K562 (cell line): Measurements from ENCODE around the gene CHTF8. TPM values are rescaled to one million over a fixed set of nuclear protein-coding genes. Genes with fewer than 3 reads are reported as not detected.

Experiments used
- ATAC-seq: fragments of 200-7000 bp; cut with Tn5 transposase; 3 replicates; pipeline ENCODE4 v1.9.1; 2020; ENCODE audit warnings: moderate library complexity
- BruUV-seq: library from RNA; stranded (reverse); fragments of 400-500 nt; replicated peaks from 2 replicates; lab custom pipeline; 2021; lab: Mats Ljungman, UMichigan
- CTCF ChIA-PET: fragments of 300-600 bp; formaldehyde crosslinking; extraction: SDS; loops from one replicate; lab custom pipeline; 2021; ENCODE audit warnings: low intra/inter-chr PET ratio; lab: Yijun Ruan, JAX
- POLR2A ChIA-PET: fragments of 300-600, 350-650 bp; sonication (Branson Sonifier 250); formaldehyde crosslinking; extraction: SDS; loops from one replicate; lab custom pipeline; 2021; ENCODE audit warnings: antibody characterized with exemption, inconsistent platforms; lab: Yijun Ruan, JAX
- DNase-seq, 4 experiments: peaks; one replicate each; pipeline versions ENCODE4 v3.0.0 to v3.0.0-alpha.2; 2011 to 2018; ENCODE audit warnings: low spot score in 3 of 4, mixed read lengths in 3 of 4; ENCODE audit errors: extremely low read depth in 1 of 4
- FAIRE-seq: peaks from 2 replicates; lab custom pipeline; 2011; peaks lifted over from hg19 to GRCh38; lab: Jason Lieb, UNC
- H2AFZ ChIP-seq: 2 replicates; pipeline ENCODE4 v1.6.0; 2011; ENCODE audit warnings: low read depth, low read length, control low read depth, inconsistent platforms
- H3K27ac ChIP-seq: fragments of 200-600 bp; 3 replicates; pipeline ENCODE4 v1.8.0; 2011; ENCODE audit warnings: low read depth, mild to moderate bottlenecking, control low read depth, inconsistent platforms, low read length, moderate library complexity, mixed read lengths; ENCODE audit errors: extremely low read depth
- H3K27me3 ChIP-seq, 2 experiments: fragments of 300-600 bp in 1 of 2; 2 replicates in 1 of 2; 3 replicates in 1 of 2; pipeline versions ENCODE4 v1.6.0 to v1.8.0; 2011; ENCODE audit warnings: inconsistent platforms in 2 of 2, low read length in 2 of 2, mild to moderate bottlenecking in 1 of 2, mixed read lengths in 1 of 2, moderate library complexity in 1 of 2; ENCODE audit not compliant: control insufficient read depth in 2 of 2, insufficient read depth in 2 of 2
- H3K36me3 ChIP-seq: fragments of 300-600 bp; 3 replicates; pipeline ENCODE4 v1.8.0; 2011; ENCODE audit warnings: mild to moderate bottlenecking, low read length, inconsistent platforms; ENCODE audit not compliant: control insufficient read depth, insufficient read depth
- H3K4me1 ChIP-seq, 2 experiments: fragments of 200-600 bp in 1 of 2; replicated peaks in 1 of 2; 2 replicates in 1 of 2; 3 replicates in 1 of 2; pipeline versions ENCODE4 v1.5.1 to v1.8.0; 2011; ENCODE audit warnings: inconsistent platforms in 2 of 2, low read length in 2 of 2, mild to moderate bottlenecking in 1 of 2, mixed read lengths in 1 of 2, moderate library complexity in 1 of 2; ENCODE audit not compliant: control insufficient read depth in 2 of 2, insufficient read depth in 2 of 2
- H3K4me2 ChIP-seq: 2 replicates; pipeline ENCODE4 v1.6.1; 2011; ENCODE audit warnings: low read length, control low read depth, inconsistent platforms, mixed read lengths; ENCODE audit not compliant: insufficient read depth
- H3K4me3 ChIP-seq: fragments of 200-600 bp; sonication (generic), shearing (Covaris generic); 2 replicates; pipeline ENCODE4 v1.5.1; 2016; ENCODE audit warnings: control low read depth, inconsistent platforms
- H3K79me2 ChIP-seq: fragments of 200-600 bp; 3 replicates; pipeline ENCODE4 v1.8.0; 2011; ENCODE audit warnings: low read length, inconsistent platforms; ENCODE audit not compliant: control insufficient read depth, insufficient read depth
- H3K9ac ChIP-seq, 2 experiments: 2 replicates each; pipeline versions ENCODE4 v1.6.0 to v1.6.1; 2011; ENCODE audit warnings: low read depth in 2 of 2, low read length in 2 of 2, control low read depth in 1 of 2, inconsistent platforms in 1 of 2, mild to moderate bottlenecking in 1 of 2, mixed read lengths in 1 of 2; ENCODE audit not compliant: insufficient read depth in 1 of 2
- H3K9me1 ChIP-seq: one replicate; pipeline ENCODE4 v1.6.0; 2011; ENCODE audit warnings: inconsistent platforms, mild to moderate bottlenecking, low read length, moderate library complexity; ENCODE audit not compliant: control insufficient read depth, insufficient read depth
- H3K9me3 ChIP-seq: replicated peaks from 2 replicates; pipeline ENCODE4 v1.5.1; 2011; ENCODE audit warnings: low read depth, low read length, inconsistent platforms; ENCODE audit not compliant: control insufficient read depth, insufficient read depth
- H4K20me1 ChIP-seq: replicated peaks from 2 replicates; pipeline ENCODE4 v1.6.1; 2011; ENCODE audit warnings: low read length, inconsistent platforms, mixed read lengths; ENCODE audit not compliant: control insufficient read depth, insufficient read depth
- ESRRB ChIP-seq: fragments of 250-450 bp; sonication (Bioruptor Pico); IDR thresholded peaks from 2 replicates; pipeline ENCODE4 v1.5.0; 2020; ENCODE audit warnings: mild to moderate bottlenecking, moderate library complexity, borderline replicate concordance
- FOXP1 ChIP-seq: sonication (generic); formaldehyde crosslinking; IDR thresholded peaks from 2 replicates; pipeline ENCODE4 v1.8.0; 2022; ENCODE audit warnings: mild to moderate bottlenecking, missing genetic modification reagents
- ILK ChIP-seq: fragments of 450-650 bp; IDR thresholded peaks from 2 replicates; pipeline ENCODE4 v1.6.1; 2016; ENCODE audit warnings: missing genetic modification characterization, low read depth, mild to moderate bottlenecking, missing compliant biosample characterization, moderate library complexity, borderline replicate concordance
- KDM2B ChIP-seq: fragments of 250-450 bp; sonication (Bioruptor Pico); IDR thresholded peaks from 2 replicates; pipeline ENCODE4 v1.8.0; 2021; ENCODE audit warnings: mild to moderate bottlenecking, moderate library complexity
- MBD2 ChIP-seq: sonication (generic); IDR thresholded peaks from 2 replicates; pipeline ENCODE4 v1.6.1; 2016; ENCODE audit warnings: low read depth, borderline replicate concordance
- MTA2 ChIP-seq: fragments of 450-650 bp; IDR thresholded peaks from 2 replicates; pipeline ENCODE4 v1.6.1; 2016; ENCODE audit warnings: low read depth
- POLR2G ChIP-seq: fragments of 200-400 bp; formaldehyde crosslinking; IDR thresholded peaks from 2 replicates; pipeline ENCODE4 v1.6.1; 2017; ENCODE audit warnings: low read depth, mild to moderate bottlenecking, antibody characterized with exemption, low read length, moderate library complexity
- ZNF512 ChIP-seq: IDR thresholded peaks from 2 replicates; pipeline ENCODE4 v1.6.1; 2016; ENCODE audit warnings: missing genetic modification characterization, missing compliant biosample characterization
- in situ Hi-C: fragments of 300-500 bp; cut with MboI; formaldehyde crosslinking; loops from 4 replicates; pipeline ENCODE4 v1.15.0; 2018; ENCODE audit warnings: inconsistent platforms, mixed read lengths
- intact Hi-C: fragments of 100-400 bp; cut with micrococcal nuclease; formaldehyde crosslinking; loops from 2 replicates; pipeline ENCODE4 v1.14.2; 2022
- polyA plus RNA-seq, 8 experiments: library from polyadenylated mRNA; depleted of rRNA in 4 of 8; stranded (reverse) in 5 of 8; unstranded in 3 of 8; fragments of >200 nt; fragmentation: Nextera tagmentation in 2 of 8; fragmentation: Illumina TruSeq in 1 of 8; extraction: Ambion mirVana in 2 of 8; extraction: Trizol in 1 of 8; gene quantifications; 2 replicates each; pipeline versions ENCODE4 v1.2.1 to v1.2.3, GENCODE V29; 2011 to 2014; ENCODE audit warnings: inconsistent platforms in 1 of 8, missing spikeins in 1 of 8
- total RNA-seq, 7 experiments: library from RNA; depleted of rRNA in 6 of 7; stranded (reverse); fragments of >200 nt in 6 of 7; fragmentation: Illumina TruSeq in 2 of 7; extraction: Trizol in 2 of 7; gene quantifications; 2 replicates each; pipeline versions ENCODE4 v1.2.1 to v1.2.3, GENCODE V29; 2011 to 2021; ENCODE audit warnings: low replicate concordance in 1 of 7

The CHTF8 gene
- total and polyA plus RNA-seq, 9 of the 15 experiments (the other 6 are each of a cell fraction or from before 2014, with no cell fraction given), result 20.2 to 199 (median 108) TPM

DNA sequence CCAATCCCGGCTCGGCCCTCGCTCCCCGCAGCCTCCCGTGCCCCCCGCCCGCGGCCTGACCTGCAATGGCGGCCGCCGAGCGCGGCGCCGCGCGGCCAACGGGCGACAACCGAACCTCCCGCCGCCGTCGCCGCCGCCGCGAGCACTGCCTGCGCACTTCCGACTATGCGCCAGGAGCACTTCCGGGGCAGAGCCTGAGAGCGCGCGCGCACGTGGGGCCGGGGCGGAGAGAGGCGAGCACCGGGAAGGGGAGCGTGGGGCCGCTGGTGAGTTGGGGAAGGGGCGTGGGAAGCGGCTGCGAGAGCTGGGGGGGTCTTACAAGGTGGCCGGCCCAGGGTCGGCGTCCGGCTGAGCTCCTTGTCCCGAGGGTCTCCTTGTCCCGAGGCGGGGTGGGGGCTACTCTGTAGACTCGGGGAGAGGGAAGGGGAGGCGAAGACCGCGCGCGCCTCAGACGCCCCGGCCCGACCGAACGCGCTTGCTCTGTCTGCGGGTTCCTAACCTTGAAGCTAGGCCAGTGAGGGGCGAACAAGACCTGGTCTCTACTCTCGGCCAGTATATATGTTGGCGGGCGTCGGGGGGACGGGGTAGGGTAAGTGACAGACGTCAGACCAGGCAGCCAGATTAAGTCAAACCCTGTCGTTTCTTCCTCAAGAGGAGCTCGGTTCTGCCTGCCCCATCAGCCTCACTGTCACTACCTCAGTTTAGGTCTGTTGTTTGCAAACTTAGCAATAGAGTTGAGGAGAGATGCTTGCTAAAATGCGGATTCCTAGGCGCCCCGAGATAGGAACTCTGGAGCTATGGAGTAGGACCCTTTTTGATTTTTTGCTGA lies at the start of gene CHTF8, which contains the start of gene UTP4 (continued):
- no peak for TF ChIP-seq KDM2B (CRISPR knock-in tag)
- no peak for TF ChIP-seq ESRRB
- no peak for TF ChIP-seq ILK (tag)
- peak; percentile 39; the same call in 1 of the 2 replicates for TF ChIP-seq MTA2
- TF ChIP-seq MBD2, result no peak

DNA sequence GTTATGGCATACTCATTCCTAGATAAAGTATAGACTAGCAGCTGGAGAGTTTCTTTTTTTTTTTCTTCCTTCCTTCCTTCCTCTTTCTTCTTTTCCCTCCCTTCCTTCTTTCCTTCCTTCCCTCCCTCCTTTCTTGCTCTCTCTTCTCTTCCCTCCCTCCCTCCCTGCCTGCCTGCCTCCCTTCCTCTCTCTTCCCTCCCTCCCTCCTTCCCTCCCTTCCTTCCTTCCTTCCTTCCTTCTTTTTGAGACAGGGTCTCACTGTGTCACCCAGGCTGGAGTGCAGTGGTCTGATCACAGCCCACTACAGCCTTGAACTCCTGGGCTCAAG lies 47.6 kb upstream of the CHTF8 start:
- in situ Hi-C loops (no loop called here), intact Hi-C loops (no loop called here)
- ATAC-seq, result no peak
- TF ChIP-seq POLR2G, result no peak
- TF ChIP-seq ZNF512, result 0 out of 2 replicates have a peak, but pooled peaks have one; percentile 31
- TF ChIP-seq FOXP1 (CRISPR knock-in tag), result no peak
- DNase-seq, result no peak
- Histone ChIP-seq H3K79me2 (no peaks in the 10 kb centered on the region), H3K36me3 (0 out of 3 replicates have a peak, but pooled peaks cover 3% of the 10 kb centered on the region), H4K20me1 (no peaks in the 10 kb centered on the region), H3K9me1 (no peaks in the 10 kb centered on the region), H3K9ac (no peak overlapping the region), H3K4me2 (no peak overlapping the region), H3K27ac (no peak overlapping the region), H3K4me1 (no peaks in the 10 kb centered on the region; a peak in 1 of 5 replicates), H2AFZ (no peak overlapping the region), H3K4me3 (no peak overlapping the region), H3K27me3 (no peaks in the 10 kb centered on the region), H3K9me3 (no peaks in the 10 kb centered on the region)
- FAIRE-seq, result no peak
- POLR2A ChIA-PET, result interaction anchor here (0.6 to 1.2 kb wide), 2 partner anchors 12 to 35 kb away, joined by 3 read pairs; no protein-coding TSS in a partner anchor
- BruUV-seq, result no TSS peak
- CTCF ChIA-PET, result no interaction called here
